Measurements from ENCODE around the gene STXBP6.

Gene STXBP6
- long read RNA-seq, donor 1, full-length matches to known transcripts = 8 of 8 reads
- long read RNA-seq, donor 1, partial matches to known transcripts = 0 of 8 reads
- long read RNA-seq, donor 1, other reads (novel, unspliced or antisense) = 0 of 8 reads
- long read RNA-seq, donor 2, full-length matches to known transcripts = 4 of 4 reads
- long read RNA-seq, donor 2, partial matches to known transcripts = 0 of 4 reads
- long read RNA-seq, donor 2, other reads (novel, unspliced or antisense) = 0 of 4 reads
- long read RNA-seq, donor 3 = 0 reads
- long read RNA-seq, donor 4, full-length matches to known transcripts = 4 of 4 reads
- long read RNA-seq, donor 4, partial matches to known transcripts = 0 of 4 reads
- long read RNA-seq, donor 4, other reads (novel, unspliced or antisense) = 0 of 4 reads
- long read RNA-seq, donor 5, full-length matches to known transcripts = 1 of 1 reads
- long read RNA-seq, donor 5, partial matches to known transcripts = 0 of 1 reads
- long read RNA-seq, donor 5, other reads (novel, unspliced or antisense) = 0 of 1 reads
- long read RNA-seq, donor 6 = 0 reads
- long read RNA-seq, donor 7 = 0 reads
- long read RNA-seq, donor 8, full-length matches to known transcripts = 5 of 5 reads
- long read RNA-seq, donor 8, partial matches to known transcripts = 0 of 5 reads
- long read RNA-seq, donor 8, other reads (novel, unspliced or antisense) = 0 of 5 reads

DNA sequence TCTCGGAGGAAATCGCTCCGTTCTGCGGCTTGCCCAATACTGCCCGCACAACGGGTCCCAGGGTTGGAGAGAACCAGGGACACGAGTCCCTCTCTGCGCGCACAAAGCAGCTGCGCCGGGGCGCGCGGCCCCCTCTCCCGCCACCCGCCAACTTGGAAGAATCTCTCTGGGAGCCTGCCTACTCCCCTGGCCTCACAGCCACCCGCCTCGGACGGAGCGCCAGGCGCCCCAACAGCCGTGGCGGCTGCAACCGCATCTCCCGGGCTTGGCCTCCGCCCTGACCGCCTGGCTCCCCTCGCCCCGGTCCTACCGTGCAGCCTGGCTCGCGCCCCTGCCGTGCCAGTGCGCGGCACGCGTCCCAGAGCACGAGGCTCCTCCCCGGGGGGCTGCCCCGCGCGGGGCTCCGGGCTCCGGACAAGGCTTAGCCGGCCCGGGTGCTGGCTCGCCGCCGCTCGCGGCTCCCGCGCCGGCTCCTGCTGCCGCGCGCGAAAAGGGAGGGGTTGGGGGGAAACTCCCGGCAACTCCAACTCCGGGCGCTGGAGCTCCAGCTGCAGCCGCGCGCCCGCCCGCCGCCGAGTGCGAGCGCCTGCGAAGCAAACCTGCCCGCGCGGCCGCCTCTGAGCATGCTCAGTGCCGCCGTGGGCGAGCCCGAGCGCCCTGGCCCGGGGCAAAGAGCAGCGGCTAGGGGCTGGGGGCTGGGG, at the start of gene STXBP6:
Gene STXBP6, minus strand, starts transcription at position 580 of the 701 bp plus-strand sequence. CDS start 75,329 bp downstream, outside the sequence.
- peak; percentile 88 for DNase-seq

DNA sequence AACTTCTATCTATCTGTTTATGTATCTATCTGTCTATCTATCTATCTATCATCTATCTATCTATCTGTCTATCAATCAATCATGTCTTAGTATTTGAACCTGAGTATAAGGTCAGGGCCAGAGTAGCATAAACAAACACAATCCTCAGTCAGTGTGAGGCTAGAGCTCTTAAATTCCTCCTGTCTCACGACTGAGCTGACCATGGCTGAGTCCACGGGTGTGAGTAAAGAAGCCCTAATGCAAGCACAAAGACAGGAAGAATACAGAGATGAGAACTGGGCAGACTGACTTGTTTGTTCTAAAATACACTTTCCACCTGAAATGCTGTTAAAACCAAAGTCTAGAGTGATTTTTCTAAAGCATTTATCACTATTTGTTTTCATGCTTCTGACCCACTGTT, 47.2 kb upstream of the STXBP6 start:
- no peak for DNase-seq

DNA sequence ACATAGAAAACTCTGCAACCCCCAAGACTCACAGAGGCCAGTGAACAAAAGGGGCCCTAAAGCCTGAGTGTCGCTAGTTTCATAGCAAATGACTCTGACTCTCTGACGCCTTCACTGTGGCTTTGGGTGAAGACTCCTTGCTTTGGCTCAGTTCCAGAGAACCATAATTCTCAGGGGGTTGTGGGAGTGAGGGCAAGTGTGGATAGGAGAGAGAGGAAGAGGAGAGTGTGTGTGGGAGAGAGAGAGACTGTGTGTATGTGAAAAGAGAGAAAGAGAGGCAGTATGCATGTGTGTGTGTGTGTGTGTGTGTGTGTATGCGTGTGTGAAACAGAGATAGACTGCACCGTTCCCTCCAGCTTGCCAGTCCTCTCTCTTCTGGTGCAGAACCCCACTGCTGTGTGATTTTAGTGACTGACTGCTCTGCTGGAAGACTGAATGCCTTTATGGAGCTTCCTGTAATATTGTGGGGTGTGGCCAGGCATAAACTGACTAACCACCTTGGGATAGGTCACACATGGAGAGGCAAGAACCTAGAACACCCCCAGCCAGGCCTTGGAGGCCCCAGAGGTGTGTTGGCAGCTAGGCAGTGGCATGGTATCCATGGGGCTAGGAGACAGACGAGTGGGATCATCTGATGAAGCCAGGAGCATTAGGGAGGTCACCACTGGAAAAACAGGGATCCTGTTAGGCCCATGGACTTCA, 45.9 kb upstream of the STXBP6 start:
- peak; percentile 13 for DNase-seq

DNA sequence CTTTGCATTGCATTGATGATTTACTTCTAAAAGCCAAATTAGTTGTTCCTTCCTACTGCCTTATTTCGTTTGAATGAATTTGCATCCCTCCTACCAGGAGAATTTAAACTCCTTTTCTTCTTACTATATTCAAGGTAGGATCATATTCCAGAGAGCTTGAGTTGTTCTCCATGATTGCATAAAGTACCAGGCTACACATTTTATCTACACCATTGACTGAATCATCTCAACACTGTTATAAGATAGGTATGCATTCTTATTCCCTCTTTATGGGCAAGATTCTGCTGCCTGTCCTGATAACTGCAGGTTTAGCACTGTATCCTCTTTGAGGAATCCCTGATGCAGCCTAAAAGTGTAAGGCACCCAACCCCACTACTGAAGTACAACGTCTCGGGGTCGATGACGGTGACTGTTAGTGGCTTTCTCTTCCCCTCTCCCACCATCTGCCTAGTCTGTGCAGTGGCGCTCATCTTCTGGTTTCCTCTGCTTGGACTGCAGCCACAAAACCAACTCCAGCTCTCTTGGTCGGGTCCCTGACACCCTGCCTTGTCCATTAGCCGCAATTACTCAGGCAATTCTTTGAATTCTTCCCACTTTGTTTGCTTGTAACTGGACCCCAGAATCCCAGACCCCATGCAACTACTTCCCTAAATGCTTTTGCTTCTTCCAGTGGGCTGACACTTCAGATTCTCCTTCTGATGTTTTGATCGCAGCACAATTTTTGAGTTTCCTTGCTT, 44.4 kb upstream of the STXBP6 start:
- DNase-seq = no peak

DNA sequence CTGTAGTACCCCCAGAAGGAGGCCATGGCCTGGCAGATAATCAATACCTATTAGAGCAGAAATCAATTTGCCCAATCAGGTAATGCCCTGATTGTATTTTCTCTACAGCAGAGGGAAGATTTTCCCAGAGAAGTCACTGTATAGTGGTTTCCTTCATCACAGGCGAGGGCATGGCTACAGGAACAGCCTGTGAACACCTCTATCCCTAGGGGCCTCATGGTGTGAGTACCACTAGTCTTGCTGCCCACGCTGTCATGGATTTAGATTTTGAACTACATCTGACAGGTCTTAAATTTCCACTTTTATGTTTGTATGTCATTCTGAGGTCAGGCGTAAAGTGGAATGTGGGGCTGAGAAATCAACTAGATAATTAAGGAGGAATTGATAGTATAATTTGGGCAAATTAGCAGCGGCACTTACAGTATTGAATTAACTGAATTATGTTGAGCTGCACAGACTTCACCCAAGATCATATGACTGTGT, 42.4 kb upstream of the STXBP6 start:
- DNase-seq = no peak

DNA sequence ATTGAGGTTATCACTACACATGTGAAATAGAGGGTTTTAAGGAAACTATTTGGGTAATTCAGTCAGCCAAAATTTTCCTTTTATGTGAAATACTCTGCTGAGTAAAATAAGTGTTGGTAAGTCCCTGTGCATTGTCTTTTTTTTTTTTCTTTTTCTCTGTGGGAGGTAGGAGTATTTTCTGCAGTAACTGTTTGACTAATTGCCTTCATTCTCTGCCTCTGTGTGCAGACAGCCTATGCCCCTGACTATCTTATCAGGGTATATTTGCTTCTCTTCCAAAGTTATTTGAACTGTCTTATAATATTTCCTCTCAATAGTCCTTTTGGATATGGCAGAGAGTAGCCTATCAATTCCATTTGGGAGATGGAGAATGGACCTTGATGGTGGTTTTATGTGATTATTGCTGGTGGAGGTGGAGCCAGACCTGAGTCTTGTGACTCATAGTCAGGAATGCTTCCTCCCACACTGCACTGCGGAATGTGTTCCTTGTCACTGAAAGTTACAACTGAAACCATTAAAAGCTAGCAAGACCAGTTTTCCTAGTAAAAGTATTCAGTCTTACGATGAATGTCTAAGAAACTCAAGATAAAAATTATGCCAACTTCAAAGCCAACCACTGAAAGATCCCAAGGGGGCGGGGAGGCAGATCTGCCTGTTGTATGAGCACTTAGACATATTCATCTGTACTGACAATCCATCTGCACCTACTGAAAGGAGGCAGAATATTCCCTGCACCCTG, 40.9 kb upstream of the STXBP6 start:
- no peak for DNase-seq

DNA sequence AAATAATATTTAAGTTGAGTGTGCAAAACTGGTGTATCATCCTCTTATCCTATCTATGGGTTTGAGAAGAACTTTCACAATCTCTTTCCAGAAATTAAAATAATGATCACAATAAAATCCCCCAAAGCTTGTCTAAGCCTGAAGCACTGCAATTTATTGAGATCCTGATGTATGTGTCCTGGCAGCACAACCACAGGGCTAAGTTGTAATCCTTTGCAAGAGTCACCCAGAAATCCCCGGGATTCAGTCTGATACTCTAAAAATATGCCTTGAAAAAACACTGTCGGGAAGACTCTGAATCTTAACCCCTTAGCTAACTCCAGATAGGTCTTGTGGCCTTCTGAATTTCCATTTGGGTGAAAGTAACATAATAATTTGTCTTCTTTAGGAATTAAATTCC, 40.3 kb upstream of the STXBP6 start:
- no peak for DNase-seq

DNA sequence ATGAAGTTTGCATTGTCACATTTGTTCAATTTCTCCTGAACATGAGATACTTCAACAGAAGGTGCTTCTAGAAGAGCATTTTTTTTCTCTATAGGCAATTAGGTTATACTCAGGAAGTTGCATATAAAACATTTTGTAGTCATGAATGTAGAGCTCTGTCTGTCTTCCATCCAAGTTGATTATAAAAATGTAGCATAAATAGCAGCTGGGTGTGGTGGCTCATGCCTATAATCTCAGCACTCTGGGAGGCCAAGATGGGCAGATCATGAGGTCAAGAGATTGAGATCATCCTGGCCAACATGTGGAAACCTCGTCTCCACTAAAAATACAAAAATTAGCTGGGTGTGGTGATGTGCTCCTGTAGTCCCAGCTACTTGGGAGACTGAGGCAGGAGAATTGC, 39.5 kb upstream of the STXBP6 start:
- DNase-seq = no peak

DNA sequence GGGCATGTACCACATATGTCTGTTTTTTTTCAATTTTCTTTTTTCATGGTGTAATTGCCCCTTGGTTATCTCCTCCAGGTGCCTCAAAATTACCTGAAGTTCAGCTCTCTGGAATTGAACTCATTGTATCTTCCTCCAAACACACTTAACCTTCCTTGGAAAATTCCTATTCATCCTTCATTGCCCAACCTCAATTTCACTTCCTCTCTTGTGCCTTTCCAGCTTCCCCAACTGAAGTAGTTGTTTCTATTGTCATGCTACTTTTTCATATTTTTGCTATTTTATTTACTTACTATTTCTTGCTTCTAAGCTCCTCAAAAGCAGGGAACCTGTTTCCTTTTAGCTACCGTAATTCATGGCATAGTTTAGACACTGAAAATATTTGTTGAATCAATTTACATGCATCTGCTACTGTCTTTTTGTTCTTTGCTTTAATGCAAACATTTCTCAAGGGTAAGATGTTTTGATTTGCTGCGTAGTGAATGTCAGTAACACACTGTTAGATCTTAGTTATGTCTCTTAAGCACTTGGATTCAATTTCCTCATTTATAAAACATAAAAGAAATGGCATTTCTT, 37.0 kb upstream of the STXBP6 start:
- no peak for DNase-seq

DNA sequence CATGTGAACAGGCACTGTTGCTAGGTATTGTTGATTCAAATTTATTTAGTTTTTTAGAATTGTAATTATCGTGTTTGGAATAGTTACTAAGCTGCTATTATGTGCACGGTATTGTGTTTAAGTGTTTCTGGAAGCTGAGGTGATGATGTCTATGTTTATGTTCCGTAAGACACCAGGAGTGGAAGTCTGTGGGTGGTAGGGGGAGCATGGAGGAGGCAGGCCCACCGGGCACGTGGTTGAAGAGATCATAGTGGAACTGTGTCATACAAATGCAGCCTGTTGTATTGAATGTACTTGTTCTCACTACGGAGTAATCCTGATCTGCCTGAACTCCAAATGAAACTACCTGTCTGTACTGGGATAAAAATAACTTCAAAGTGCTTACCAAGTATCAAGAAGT, 36.1 kb upstream of the STXBP6 start:
- no peak for DNase-seq

DNA sequence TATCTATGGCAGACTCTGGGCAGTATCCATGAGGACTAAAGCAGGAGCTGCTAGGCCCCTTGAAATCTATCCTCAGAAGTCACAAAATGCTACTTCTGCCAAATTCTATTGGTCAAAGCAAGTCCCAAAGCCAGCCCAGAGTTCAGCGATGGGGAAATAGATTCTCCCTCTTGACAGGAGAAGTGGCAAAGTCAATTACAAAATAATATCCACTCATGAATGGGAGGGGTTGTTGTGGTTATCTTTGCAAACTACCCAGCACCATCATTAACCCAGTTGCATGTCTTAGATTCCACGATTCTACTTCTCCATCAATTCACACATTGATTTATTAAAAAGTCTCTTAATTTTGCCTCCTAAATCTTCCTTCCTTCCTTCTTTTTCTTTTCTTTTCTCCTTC, 30.7 kb upstream of the STXBP6 start:
- no peak for DNase-seq

DNA sequence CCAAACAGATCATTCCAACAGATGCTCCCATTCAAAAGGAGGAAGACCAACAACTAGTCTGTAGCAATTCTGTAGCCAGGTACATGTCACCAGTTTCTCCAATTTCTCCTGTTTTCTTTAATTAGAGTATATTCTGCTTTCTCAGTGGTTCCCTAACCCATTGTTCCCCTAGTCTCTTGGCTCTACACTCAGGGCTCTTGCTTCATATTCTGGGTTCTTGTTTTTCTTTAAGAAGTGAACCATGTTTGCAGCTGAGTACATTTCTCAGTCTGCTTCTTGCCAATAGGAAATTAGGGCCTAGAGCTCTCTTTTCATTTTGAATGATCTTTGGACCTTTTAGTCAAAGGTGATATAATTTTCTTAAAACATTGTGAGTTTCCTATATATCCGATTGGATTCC, 29.4 kb upstream of the STXBP6 start:
- DNase-seq = no peak

DNA sequence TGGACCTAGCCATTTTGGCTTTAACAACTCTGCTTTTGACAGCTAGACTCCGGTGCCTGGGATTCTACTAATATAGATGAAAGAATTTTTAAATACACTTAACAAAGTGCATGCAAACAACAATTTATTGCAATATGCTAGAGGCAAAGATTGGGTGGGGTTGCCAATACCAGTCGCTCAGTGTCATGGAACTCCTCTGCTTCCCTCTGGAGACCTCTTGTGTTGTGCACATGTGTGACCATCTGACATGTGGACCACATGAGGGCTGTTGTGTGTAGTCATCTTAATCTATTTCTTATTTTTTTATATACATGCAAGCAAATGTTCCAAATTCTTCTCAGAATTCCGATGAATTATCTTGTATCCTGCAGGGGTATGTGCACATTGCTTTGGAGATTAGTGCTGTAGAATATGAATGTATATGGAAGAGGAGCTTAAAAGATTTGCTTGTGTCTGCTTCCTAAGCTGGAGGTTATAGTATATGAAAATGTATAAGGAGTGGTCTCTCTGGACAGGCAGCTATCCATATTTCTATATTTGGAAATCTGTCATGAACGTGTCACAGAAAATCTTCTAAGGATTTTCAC, 24.2 kb upstream of the STXBP6 start:
- no peak for DNase-seq

DNA sequence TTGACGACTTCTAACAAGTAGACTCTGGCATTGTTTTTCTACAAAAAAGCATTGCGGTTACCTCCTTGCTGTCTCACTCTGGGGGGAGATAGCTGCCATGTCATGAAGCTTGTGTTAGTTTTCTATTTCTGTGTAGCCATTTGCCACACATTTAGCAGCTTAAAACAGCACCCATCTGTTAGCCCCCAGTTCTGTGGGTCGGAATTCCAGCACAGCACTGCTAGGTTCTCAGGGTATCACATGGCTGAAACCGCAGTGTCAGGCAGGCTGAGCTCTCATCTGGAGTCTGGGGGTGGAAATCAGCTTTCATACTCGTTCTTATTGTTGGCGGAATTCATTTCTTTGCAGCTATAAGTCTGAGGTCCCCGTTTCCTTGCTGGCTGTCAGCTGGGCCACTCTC, 19.9 kb upstream of the STXBP6 start:
- DNase-seq = no peak

DNA sequence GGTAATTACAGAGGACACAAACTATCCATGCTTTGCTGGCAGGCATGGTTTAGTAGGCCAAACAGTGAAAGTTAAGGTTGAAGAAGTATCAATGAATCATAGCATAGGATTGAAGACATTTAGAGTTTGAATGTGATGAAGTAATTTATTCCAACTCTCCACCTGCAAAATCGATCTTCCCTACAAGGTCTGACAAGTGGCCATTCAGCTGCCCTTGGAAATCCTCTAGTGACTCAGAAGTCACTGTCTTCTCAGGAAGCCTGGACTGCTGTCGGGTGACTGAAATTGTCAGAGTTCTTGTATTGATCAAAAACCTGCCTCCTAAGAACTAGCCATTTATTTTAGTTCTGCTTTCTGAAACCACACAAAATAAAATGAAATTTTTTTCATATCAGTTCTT, 17.7 kb upstream of the STXBP6 start:
- no peak for DNase-seq

DNA sequence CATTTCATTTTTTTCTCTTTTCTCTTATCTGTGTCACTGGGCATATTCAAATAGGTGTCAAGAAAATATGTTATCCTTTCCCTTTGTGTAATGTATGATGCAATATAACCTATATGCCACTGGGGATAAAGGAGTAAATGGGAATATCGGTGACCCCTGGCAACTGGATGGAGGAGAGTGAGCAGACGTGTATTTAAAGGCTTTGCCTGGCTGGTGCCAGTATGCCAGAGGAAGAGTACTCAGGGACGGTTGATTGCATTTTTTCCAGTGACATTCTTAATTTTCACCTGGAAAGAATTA, 12.0 kb upstream of the STXBP6 start:
- DNase-seq = no peak

DNA sequence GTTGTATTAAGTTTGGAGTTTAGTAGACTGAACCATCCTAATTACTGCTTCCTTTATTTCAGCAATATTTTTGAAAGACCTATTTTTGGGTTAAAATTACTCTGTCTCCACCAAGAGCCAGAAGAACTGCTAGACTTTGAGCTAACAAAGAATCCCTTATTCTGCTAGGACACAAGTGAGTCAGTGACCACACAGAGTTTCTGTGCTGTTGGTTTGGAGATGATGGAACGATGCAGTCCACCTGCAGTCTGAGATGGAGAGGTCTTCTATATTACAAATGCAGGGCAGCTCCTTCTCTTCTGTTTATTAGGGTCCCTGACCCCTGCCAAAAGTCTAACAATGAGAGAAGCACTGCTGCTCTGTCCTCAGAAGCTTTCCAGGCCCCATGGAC, 6.7 kb upstream of the STXBP6 start:
- no peak for DNase-seq

DNA sequence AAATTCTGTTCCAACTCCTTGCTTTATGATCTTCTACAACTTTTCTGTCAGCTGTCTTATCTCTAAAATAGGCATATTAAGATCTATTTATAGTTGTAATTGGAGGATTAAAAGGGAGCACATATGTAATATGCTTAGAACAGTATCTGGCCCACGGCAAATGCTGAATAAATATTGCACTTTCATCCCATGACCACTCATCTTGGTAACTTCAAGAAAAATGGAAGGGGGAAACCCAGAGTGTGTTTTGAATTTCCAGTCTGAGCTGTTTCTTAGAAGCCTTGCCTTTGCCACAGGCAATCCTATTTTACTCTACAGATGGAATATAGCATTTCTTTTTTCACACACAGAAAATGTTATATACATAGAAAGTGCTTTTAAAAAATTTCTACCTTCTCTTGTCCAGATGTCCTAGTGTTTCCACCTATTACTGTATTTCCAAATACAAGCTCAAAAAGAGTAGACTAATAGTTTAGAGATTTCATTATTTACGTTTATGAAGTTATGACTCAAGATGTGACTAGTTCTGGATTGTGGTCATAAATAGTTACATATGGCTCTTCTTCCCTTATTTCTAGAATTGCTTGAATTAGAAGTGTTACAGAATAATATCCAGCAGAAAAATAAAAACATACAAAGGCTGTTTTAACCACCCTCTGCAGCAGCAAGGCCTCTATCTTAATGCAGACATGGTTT, 6.2 kb upstream of the STXBP6 start:
- no peak for DNase-seq

DNA sequence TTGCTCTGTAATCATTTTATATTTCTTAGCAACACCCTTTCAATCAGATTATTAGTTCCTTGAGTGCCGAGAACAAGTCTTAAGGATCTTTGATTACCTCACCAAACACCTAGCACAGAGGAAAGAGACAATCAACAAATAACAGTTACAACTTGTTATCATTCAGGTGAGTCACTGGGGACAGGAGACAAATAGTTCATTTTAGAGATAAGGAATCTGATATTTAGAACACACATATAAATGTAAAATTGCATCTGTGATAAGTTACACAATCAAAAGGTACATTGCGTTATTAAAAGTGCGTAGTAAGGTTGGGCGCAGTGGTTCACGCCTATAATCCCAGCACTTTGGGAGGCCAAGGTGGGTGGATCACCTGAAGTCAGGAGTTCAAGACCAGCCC, 5.1 kb upstream of the STXBP6 start:
- DNase-seq = no peak

DNA sequence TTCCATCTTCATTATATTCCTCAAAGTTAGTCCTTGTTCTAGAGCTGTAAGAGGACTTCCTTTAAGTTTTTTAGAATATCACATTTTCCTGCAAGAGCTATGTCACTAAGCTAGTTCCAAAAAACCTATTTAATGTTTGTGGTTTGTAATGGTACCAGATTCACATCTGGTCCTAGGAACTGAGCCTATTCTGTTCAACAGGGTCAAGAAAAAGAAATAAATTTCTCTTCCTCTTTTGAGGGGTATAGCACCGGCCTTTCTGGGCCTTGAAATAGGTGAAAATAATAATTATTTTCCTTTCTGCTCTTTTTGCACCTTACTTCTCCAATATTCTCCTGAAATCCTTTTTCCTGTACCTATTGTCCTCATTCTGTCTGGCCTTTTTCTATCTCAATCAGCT, 3.6 kb upstream of the STXBP6 start:
- no peak for DNase-seq
